Osteoblast (primary cell): ENCODE results near the gene METAP1D. TPM values are rescaled to one million over a fixed set of nuclear protein-coding genes. Genes with fewer than 3 reads are reported as not detected.
A peak's percentile ranks its signal among the peaks of the same experiment; 100 is the strongest.

ENCODE experiments used
- DNase-seq: peaks from one replicate; pipeline ENCODE4 v3.0.0; 2011; ENCODE audit warnings: low spot score, mixed read lengths; ENCODE audit not compliant: insufficient read length; ENCODE audit errors: missing footprints
- H2AFZ ChIP-seq: 2 replicates; pipeline ENCODE4 v1.6.0; 2011; ENCODE audit warnings: mild to moderate bottlenecking, low read length
- H3K27ac ChIP-seq: 2 replicates; pipeline ENCODE4 v1.5.1; 2011; ENCODE audit warnings: mild to moderate bottlenecking, low read depth, low read length, moderate library complexity
- H3K27me3 ChIP-seq: 2 replicates; pipeline ENCODE4 v1.6.0; 2012; ENCODE audit warnings: mild to moderate bottlenecking, control low read depth, inconsistent platforms, low read length, moderate library complexity; ENCODE audit not compliant: insufficient read depth
- H3K36me3 ChIP-seq: 2 replicates; pipeline ENCODE4 v1.5.1; 2011; ENCODE audit warnings: mild to moderate bottlenecking, low read length, control low read depth, moderate library complexity; ENCODE audit not compliant: insufficient read depth
- H3K4me1 ChIP-seq: 2 replicates; pipeline ENCODE4 v1.5.1; 2011; ENCODE audit warnings: mild to moderate bottlenecking, low read length, control low read depth, moderate library complexity; ENCODE audit not compliant: insufficient read depth
- H3K4me2 ChIP-seq: 2 replicates; pipeline ENCODE4 v1.6.0; 2011; ENCODE audit warnings: mild to moderate bottlenecking, low read length; ENCODE audit not compliant: insufficient read depth
- H3K4me3 ChIP-seq: fragments of 200-600 bp; sonication (generic); 3 replicates; pipeline ENCODE4 v1.5.1; 2012; ENCODE audit warnings: mild to moderate bottlenecking, low read length, inconsistent platforms; ENCODE audit not compliant: insufficient read depth
- H3K79me2 ChIP-seq: 2 replicates; pipeline ENCODE4 v1.6.0; 2012; ENCODE audit warnings: mild to moderate bottlenecking, low read length, control low read depth, inconsistent platforms; ENCODE audit not compliant: insufficient read depth
- H3K9me3 ChIP-seq: 2 replicates; pipeline ENCODE4 v1.5.1; 2011; ENCODE audit warnings: low read depth, low read length, control low read depth
- H4K20me1 ChIP-seq: 2 replicates; pipeline ENCODE4 v1.6.0; 2012; ENCODE audit warnings: mild to moderate bottlenecking, low read length, control low read depth; ENCODE audit not compliant: insufficient read depth
- total RNA-seq: library from RNA; depleted of rRNA; stranded (reverse); fragments of >200 nt; gene quantifications from 2 replicates; pipeline ENCODE4 v1.2.3, GENCODE V29; 2012
- TF ChIP-seq, protein P1 (sequence below): IDR thresholded peaks from 2 replicates; pipeline ENCODE4 v1.5.1; 2011; ENCODE audit warnings: mild to moderate bottlenecking, low read depth, low read length, moderate library complexity; ENCODE audit errors: extremely low read depth

Gene METAP1D
- total RNA-seq, 1 donor = 11.2 TPM

DNA sequence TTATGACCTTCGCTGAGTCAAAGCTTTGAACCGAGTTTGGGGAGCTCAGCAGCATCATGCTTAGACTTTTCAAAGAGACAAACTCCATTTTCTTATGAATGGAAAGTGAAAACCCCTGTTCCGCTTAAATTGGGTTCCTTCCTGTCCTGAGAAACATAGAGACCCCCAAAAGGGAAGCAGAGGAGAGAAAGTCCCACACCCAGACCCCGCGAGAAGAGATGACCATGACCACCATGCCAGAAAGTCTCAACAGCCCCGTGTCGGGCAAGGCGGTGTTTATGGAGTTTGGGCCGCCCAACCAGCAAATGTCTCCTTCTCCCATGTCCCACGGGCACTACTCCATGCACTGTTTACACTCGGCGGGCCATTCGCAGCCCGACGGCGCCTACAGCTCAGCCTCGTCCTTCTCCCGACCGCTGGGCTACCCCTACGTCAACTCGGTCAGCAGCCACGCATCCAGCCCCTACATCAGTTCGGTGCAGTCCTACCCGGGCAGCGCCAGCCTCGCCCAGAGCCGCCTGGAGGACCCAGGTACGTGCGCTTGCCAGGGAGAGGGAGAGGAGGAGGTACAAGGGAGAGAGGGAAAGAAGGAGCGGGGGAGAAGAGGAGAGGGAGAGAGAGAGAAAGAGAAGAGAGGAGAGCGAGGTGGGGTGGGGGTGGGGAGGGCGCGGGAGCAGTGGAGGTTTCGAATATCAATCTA is 85.9 kb downstream of the METAP1D start, which contains the start of gene DLX1:
DLX1 (plus strand) TSS at position 48 of the 700 bp plus-strand sequence; CDS start at position 219, 171 bp downstream.
- no peaks in the 10 kb centered on the region for H3K9me3 ChIP-seq
- TF ChIP-seq, protein P1, sequence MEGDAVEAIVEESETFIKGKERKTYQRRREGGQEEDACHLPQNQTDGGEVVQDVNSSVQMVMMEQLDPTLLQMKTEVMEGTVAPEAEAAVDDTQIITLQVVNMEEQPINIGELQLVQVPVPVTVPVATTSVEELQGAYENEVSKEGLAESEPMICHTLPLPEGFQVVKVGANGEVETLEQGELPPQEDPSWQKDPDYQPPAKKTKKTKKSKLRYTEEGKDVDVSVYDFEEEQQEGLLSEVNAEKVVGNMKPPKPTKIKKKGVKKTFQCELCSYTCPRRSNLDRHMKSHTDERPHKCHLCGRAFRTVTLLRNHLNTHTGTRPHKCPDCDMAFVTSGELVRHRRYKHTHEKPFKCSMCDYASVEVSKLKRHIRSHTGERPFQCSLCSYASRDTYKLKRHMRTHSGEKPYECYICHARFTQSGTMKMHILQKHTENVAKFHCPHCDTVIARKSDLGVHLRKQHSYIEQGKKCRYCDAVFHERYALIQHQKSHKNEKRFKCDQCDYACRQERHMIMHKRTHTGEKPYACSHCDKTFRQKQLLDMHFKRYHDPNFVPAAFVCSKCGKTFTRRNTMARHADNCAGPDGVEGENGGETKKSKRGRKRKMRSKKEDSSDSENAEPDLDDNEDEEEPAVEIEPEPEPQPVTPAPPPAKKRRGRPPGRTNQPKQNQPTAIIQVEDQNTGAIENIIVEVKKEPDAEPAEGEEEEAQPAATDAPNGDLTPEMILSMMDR = no peak
- peaks cover 30% of the 10 kb centered on the region for H3K27me3 ChIP-seq
- H3K36me3 ChIP-seq = peaks cover 3% of the 10 kb centered on the region
- peak within 1 kb of the TSS; percentile 97 for H2AFZ ChIP-seq
- peak within 1 kb of the TSS; percentile 93 for H3K4me2 ChIP-seq
- peaks cover 17% of the 10 kb centered on the region for H3K79me2 ChIP-seq
- peak within 1 kb of the TSS; percentile 97 for H3K27ac ChIP-seq
- H4K20me1 ChIP-seq = no peaks in the 10 kb centered on the region
- DNase-seq = no peak
- H3K4me1 ChIP-seq = peaks cover 35% of the 10 kb centered on the region
- H3K4me3 ChIP-seq = peak within 1 kb of the TSS; percentile 78

DNA sequence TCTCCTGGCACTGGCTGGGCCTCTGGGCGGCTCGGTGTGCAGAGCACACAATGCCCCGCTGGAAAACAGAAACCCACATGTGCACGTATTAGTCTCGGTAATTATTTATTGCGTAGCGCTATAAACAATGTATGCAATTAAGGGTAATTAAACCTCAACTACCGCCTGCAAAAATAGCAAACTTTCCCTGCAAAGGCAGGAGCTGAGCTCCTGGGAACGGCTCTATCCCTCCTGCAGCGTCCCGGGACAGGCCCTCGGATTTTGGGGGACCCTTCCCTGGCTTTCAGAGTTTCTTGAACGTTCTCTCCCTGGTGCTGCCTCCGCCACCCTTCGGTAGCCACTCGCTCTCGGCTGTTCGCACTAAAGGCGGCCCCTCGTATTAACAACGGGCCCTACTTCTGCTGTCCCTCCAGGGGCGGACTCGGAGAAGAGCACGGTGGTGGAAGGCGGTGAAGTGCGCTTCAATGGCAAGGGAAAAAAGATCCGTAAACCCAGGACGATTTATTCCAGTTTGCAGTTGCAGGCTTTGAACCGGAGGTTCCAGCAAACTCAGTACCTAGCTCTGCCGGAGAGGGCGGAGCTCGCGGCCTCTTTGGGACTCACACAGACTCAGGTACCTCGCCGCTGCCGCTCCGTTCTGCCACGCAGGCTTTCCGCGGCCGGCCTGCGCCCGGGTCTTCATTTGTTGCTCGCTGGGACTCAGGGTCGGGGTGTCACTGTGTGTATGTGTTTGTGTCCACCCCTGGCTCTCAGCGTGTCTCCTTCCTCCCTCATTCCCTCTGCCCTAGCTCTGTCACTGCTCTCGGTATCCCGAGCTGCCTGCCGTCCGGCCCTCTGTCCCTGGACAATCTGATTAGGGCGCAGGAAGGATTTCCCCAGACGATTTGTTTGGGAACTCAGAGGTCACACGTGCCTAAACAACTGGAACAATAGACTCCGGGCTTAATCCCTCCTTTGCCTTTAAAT is 86.8 kb downstream of the METAP1D start:
- H4K20me1 ChIP-seq = no peaks in the 10 kb centered on the region
- H2AFZ ChIP-seq = peak overlapping the region; percentile 97
- TF ChIP-seq, protein P1 = no peak
- no peaks in the 10 kb centered on the region for H3K9me3 ChIP-seq
- H3K36me3 ChIP-seq = peaks cover 3% of the 10 kb centered on the region
- peak; percentile 73 for DNase-seq
- peaks cover 17% of the 10 kb centered on the region for H3K79me2 ChIP-seq
- peaks cover 35% of the 10 kb centered on the region for H3K4me1 ChIP-seq
- H3K4me3 ChIP-seq = peak overlapping the region; percentile 78
- peak overlapping the region; percentile 93 for H3K4me2 ChIP-seq
- H3K27ac ChIP-seq = peak overlapping the region; percentile 97
- peaks cover 37% of the 10 kb centered on the region for H3K27me3 ChIP-seq

DNA sequence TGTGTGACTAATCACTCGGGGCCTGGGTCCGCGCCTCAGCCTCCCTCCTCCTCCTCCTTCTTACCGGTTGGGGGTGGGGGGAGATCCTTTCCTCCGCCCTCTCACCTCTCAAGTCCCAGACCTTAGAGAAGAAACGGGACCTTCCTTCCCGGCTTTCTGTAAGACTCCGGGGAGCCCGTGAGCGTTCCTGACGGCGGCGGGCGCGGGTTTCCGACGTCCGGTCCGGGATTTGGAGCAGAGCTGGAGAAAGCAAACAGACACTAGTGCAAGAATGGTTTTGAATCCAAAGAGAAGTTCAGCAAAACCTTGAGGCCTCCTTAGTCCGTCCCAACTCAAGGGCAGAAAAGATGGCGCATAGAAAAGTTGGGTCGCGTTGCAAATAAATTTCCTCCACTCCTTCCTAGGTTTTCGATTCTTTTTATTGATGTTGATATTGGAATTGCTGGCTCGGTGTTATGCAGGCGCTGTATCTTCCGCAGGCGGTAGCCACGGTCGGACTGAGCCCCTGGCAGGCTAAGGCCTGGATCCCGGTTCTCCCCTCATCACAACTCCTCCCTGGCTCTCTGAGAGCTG is 87.5 kb downstream of the METAP1D start:
- TF ChIP-seq, protein P1 = no peak
- peak; percentile 27 for DNase-seq
- H3K79me2 ChIP-seq = peaks cover 17% of the 10 kb centered on the region
- peaks cover 33% of the 10 kb centered on the region for H3K4me1 ChIP-seq
- H3K27ac ChIP-seq = no peak overlapping the region
- peak overlapping the region; percentile 93 for H3K4me2 ChIP-seq
- H3K36me3 ChIP-seq = peaks cover 3% of the 10 kb centered on the region
- H3K9me3 ChIP-seq = no peaks in the 10 kb centered on the region
- peak overlapping the region; percentile 97 for H2AFZ ChIP-seq
- H4K20me1 ChIP-seq = no peaks in the 10 kb centered on the region
- peaks cover 42% of the 10 kb centered on the region for H3K27me3 ChIP-seq
- peak overlapping the region; percentile 78 for H3K4me3 ChIP-seq
